T-cell (primary cell): ENCODE measurements around the gene KLHDC7A. TPM values are rescaled to one million over a fixed set of nuclear protein-coding genes. Genes with fewer than 3 reads are reported as not detected.

ENCODE experiments used
- ATAC-seq, 4 experiments: fragments of 200-7000 bp in 3 of 4; fragments of 150-1000 bp in 1 of 4; cut with Tn5 transposase; replicated peaks in 1 of 4; 1 replicate in 3 of 4; 2 replicates in 1 of 4; pipeline ENCODE4 v1.10.0; 2021; ENCODE audit warnings: moderate library complexity in 3 of 4, mild to moderate bottlenecking in 2 of 4, moderate number of reproducible peaks in 1 of 4
- CTCF ChIA-PET, 2 donors: fragments of 300-600 bp; sonication (Branson Sonifier 250); formaldehyde crosslinking; loops; one replicate each; lab custom pipeline; 2022; ENCODE audit warnings: antibody characterized with exemption in 2 of 2; lab: Charles Lee
- POLR2A ChIA-PET, 2 donors: fragments of 300-600 bp; sonication (Branson Sonifier 250); formaldehyde crosslinking; loops; one replicate each; lab custom pipeline; 2022; ENCODE audit warnings: antibody characterized with exemption in 2 of 2; lab: Charles Lee
- DNase-seq, 35 experiments: peaks; one replicate each; pipeline versions ENCODE4 v3.0.0 to v3.0.0-alpha.2; 2013 to 2023
- H3K27ac ChIP-seq: one replicate; pipeline ENCODE4 v1.5.1; 2013; ENCODE audit warnings: low read length
- H3K27me3 ChIP-seq, 2 experiments: replicated peaks in 1 of 2; 1 replicate in 1 of 2; 2 replicates in 1 of 2; pipeline versions ENCODE4 v1.6.1 to v1.7.0; 2013; ENCODE audit warnings: low read length in 1 of 2, mixed read lengths in 1 of 2; ENCODE audit not compliant: control insufficient read depth in 2 of 2, insufficient read depth in 2 of 2; ENCODE audit errors: extremely low read depth in 1 of 2
- H3K36me3 ChIP-seq, 2 donors: 1 replicate in 1 of 2; 2 replicates in 1 of 2; pipeline versions ENCODE4 v1.6.1 to v1.7.0; 2013; ENCODE audit warnings: low read length in 1 of 2; ENCODE audit not compliant: control insufficient read depth in 2 of 2, insufficient read depth in 1 of 2; ENCODE audit errors: extremely low read depth in 1 of 2
- H3K4me1 ChIP-seq, 2 experiments: 1 replicate in 1 of 2; 2 replicates in 1 of 2; pipeline versions ENCODE4 v1.6.1 to v1.7.0; 2013; ENCODE audit warnings: low read length in 2 of 2, mixed read lengths in 1 of 2; ENCODE audit not compliant: insufficient read depth in 2 of 2, control insufficient read depth in 1 of 2; ENCODE audit errors: extremely low read depth in 1 of 2
- H3K4me3 ChIP-seq, 2 donors: 1 replicate in 1 of 2; 2 replicates in 1 of 2; pipeline versions ENCODE4 v1.5.1 to v1.7.0; 2013; ENCODE audit warnings: mild to moderate bottlenecking in 2 of 2, low read length in 1 of 2, moderate library complexity in 1 of 2; ENCODE audit not compliant: control insufficient read depth in 1 of 2; ENCODE audit errors: extremely low read depth in 1 of 2
- H3K9me3 ChIP-seq: 2 replicates; pipeline ENCODE4 v1.7.0; 2013
- H3K27ac Mint-ChIP-seq, 2 donors: one replicate each; pipeline ENCODE4 v1.8.0; 2020 to 2021; ENCODE audit warnings: mild to moderate bottlenecking in 2 of 2, mixed read lengths in 2 of 2
- H3K27me3 Mint-ChIP-seq, 2 donors: one replicate each; pipeline ENCODE4 v1.8.0; 2021 to 2022; ENCODE audit warnings: mixed read lengths in 2 of 2
- H3K36me3 Mint-ChIP-seq: one replicate; pipeline ENCODE4 v1.8.0; 2021; ENCODE audit warnings: mixed read lengths
- H3K4me1 Mint-ChIP-seq, 3 donors: one replicate each; pipeline ENCODE4 v1.8.0; 2020 to 2022; ENCODE audit warnings: mixed read lengths in 3 of 3, mild to moderate bottlenecking in 1 of 3
- H3K4me3 Mint-ChIP-seq, 3 donors: one replicate each; pipeline ENCODE4 v1.8.0; 2020 to 2022; ENCODE audit warnings: mild to moderate bottlenecking in 3 of 3, mixed read lengths in 3 of 3, moderate library complexity in 3 of 3
- H3K9me3 Mint-ChIP-seq, 3 donors: one replicate each; pipeline ENCODE4 v1.8.0; 2020 to 2022; ENCODE audit warnings: mixed read lengths in 3 of 3
- whole genome bisulfite sequencing: methylation state at CpG from one replicate; pipeline ENCODE4 v1.1.5; 2013; ENCODE audit warnings: missing lambda C conversion rate; ENCODE audit not compliant: insufficient coverage; 5-methylcytosine and 5-hydroxymethylcytosine counted together
- total RNA-seq, 35 experiments: library from RNA in 6 of 35; stranded (reverse) in 6 of 35; fragments of 120-200 nt in 1 of 35; gene quantifications; one replicate each; pipeline versions ENCODE4 v1.2.1 to v1.2.4 and lab custom pipeline; 2013 to 2026

KLHDC7A gene
- total RNA-seq (not detected), total RNA-seq (lab: John Stamatoyannopoulos, UW) (0 to 0.09 (median 0) reads per million in 29 experiments)
- total RNA-seq (2013) = not detected

DNA sequence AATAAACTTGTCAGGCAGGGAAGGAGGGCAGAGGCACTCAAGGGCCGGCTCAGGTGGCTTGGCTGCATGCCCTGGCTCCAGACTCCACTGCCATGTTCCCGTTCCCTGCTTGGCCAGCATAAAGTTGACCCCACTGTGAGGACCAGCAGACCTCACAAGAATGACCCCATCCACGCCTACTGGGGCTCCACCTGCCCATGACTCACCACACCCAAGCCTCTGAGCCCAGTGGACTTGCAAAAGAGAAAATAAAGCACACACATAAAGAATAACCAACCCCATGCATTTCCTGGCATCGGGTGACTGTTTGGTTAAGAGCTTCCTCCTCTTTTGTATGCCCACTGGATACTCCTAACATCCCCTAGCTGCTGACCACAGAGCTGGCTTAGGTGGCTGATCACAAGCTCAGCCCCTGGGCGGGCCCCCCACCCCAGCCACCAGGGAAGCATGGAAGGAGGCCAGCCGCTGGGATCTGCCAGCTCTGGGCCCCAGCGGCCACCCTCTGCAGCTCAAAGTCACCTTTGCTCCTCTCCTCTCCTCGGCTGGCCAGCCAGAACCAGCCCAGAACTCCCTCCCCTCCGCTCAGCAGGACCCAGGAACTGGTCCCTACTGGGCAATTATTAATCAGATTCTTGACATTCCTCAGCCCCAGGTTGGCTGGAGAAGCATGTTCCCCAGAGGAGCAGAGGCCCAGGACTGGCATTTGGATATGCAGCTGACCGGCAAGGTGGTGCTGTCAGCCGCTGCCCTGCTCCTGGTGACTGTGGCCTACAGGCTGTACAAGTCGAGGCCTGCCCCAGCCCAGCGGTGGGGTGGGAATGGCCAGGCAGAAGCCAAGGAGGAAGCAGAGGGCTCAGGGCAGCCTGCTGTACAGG is at the start of gene KLHDC7A:
TSS of gene KLHDC7A (plus strand) at position 616 of the 875 bp plus-strand sequence. CDS start at position 668, 52 bp downstream.
- ATAC-seq (no peak), DNase-seq (no peak)
- 66% methylated on average over 12 of the region's 13 CpGs for WGBS
- H3K27ac ChIP-seq = no peak within 1 kb of the TSS
- no peaks in the 10 kb centered on the region for H3K4me1 ChIP-seq
- Mint-ChIP-seq H3K36me3 (no peaks in the 10 kb centered on the region), H3K27ac (no peak within 1 kb of the TSS), H3K27me3 (peaks cover 10 to 13% of the 10 kb centered on the region in 2 donors), H3K4me3 (no peak within 1 kb of the TSS), H3K9me3 (no peaks in the 10 kb centered on the region), H3K4me1 (peaks cover 0 to 15% (median 0%) of the 10 kb centered on the region in 3 donors)
- ChIA-PET CTCF (no interaction called here), POLR2A (no interaction called here)
- no peaks in the 10 kb centered on the region for H3K36me3 ChIP-seq
- H3K9me3 ChIP-seq = no peaks in the 10 kb centered on the region
- H3K4me3 ChIP-seq = no peak within 1 kb of the TSS
- peaks cover 0 to 33% of the 10 kb centered on the region in 2 experiments for H3K27me3 ChIP-seq

DNA sequence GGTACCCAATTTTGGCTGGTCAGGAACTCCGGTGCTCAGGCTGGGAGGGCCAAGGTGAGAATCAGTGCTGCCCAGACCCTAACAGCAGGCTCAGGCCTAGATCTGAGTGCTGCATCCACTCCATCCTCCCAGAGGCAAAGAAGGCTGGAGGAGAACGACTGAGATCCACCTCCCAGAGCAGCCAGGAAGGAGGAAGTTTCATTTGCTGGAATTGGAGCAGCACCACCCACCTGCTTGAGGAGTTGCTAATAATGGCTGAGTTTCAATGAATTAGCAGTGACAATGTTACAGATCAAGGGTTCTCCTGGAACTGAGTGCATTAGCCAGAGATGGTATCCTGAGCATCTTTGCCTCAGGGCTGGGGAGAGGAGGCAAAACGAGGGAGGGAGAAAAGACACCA is 46.7 kb upstream of the KLHDC7A start:
- ChIA-PET POLR2A (no interaction called here), CTCF (no interaction called here)
- Histone ChIP-seq H3K4me1 (no peaks in the 10 kb centered on the region), H3K36me3 (no peaks in the 10 kb centered on the region), H3K9me3 (no peaks in the 10 kb centered on the region), H3K27me3 (peaks cover 0 to 17% of the 10 kb centered on the region in 2 experiments), H3K27ac (no peak overlapping the region), H3K4me3 (no peak overlapping the region)
- Mint-ChIP-seq H3K9me3 (peaks cover 0 to 10% (median 4%) of the 10 kb centered on the region in 3 donors), H3K27me3 (peaks cover 28 to 36% of the 10 kb centered on the region in 2 donors), H3K4me3 (no peak overlapping the region), H3K27ac (no peak overlapping the region), H3K4me1 (no peaks in the 10 kb centered on the region), H3K36me3 (no peaks in the 10 kb centered on the region)
- DNase-seq = no peak
- 64% methylated on average over 2 of the region's 3 CpGs for WGBS
- no peak for ATAC-seq

DNA sequence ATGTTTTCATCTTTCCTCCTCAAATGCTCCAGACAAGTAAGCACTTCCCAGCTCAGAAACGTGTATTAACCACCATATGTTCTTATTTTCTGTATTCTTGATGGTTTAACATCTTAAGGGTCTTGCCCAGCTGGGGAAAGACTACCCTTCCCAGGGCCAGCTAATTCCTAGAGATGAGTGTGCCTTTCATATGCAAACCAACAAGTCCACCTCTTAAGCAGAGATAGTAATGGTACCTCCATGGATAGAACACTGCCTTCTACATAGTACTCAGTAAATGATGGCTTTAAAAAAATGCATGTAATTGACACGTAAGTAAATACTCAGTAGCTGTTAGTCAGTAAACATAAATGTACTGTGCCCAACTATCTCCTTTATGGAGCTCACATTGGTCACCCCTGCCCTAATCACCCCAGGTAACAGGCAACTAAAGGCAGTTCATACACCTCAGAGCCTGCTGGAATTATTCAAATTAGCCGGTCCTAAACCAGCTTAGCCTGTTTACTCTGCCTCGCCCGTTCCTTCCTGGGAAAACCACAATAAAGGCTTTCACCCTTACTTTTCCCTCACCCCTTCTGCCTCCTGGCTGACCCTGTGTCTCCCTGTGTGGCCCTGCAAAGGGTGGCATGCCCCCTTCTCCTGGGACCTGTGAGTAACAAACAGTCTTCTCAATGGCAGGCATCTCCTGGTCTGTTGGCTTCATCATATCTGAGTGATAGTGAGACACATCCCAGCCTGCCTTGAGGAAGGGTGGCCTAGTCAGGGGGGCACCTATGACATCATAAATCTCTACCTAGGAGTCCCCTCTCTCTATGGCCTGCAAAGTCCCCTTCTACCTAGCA is 40.1 kb upstream of the KLHDC7A start:
- POLR2A ChIA-PET = no interaction called here
- no peak overlapping the region for H3K27ac ChIP-seq
- H3K27me3 Mint-ChIP-seq = peaks cover 28 to 32% of the 10 kb centered on the region in 2 donors

DNA sequence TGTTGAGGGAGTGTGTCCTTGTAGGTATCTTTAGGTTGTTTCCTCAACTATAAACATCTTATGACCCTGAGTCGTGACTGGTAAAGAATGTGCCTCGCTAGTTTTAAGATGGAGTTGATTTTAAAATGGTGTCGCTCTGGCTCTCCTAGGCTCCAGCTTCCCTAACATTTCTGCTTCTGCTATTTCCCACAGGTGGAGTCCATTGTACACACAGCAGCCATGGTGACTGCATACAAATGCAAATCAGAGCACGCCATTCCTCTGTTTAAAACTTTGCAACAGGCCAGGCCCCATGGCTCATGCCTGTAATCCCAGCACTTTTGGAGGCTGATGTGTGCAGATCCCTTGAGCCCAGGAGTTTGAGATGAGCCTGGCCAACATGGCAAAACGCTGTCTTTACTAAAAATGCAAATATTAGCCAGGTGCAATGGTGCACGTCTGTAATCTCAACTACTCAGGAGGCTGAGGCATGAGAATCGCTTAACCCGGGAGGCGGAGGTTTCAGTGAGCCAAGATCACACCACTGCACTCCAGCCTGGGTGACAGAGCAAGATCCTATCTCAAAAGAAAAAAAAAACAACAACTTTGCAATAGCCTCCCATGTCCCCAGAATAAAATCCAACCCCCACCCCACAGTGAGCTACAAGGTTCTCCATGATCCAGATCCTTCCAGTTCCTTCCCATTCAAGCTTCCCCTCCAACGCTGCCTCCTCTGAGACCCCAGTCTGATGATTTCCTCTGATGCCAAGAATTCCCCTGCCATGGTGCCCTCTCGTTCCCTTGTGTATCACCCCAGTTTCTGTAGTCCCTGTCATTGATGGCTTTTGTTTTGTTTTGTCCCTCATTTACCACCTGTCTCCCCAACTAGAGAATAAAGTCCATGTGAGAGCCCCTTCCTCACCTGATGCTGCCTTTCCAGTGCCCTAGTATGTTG is 36.9 kb upstream of the KLHDC7A start:
- Mint-ChIP-seq H3K36me3 (no peaks in the 10 kb centered on the region), H3K4me1 (no peaks in the 10 kb centered on the region), H3K9me3 (peaks cover 0 to 5% (median 4%) of the 10 kb centered on the region in 3 donors), H3K27me3 (peaks cover 15 to 18% of the 10 kb centered on the region in 2 donors), H3K27ac (no peak overlapping the region), H3K4me3 (no peak overlapping the region)
- no peak overlapping the region for H3K4me3 ChIP-seq
- ChIA-PET POLR2A (no interaction called here), CTCF (no interaction called here)
- H3K36me3 ChIP-seq = no peaks in the 10 kb centered on the region
- WGBS = 78% methylated on average over 8 of the region's 11 CpGs
- H3K27ac ChIP-seq = no peak overlapping the region
- H3K27me3 ChIP-seq = peaks cover 0 to 24% of the 10 kb centered on the region in 2 experiments
- ATAC-seq (no peak), DNase-seq (no peak)
- H3K4me1 ChIP-seq = no peaks in the 10 kb centered on the region
- no peaks in the 10 kb centered on the region for H3K9me3 ChIP-seq

More for the DNA sequence above, 40.1 kb upstream of the KLHDC7A start:
- no peak for ATAC-seq
- Mint-ChIP-seq H3K36me3 (no peaks in the 10 kb centered on the region), H3K27ac (no peak overlapping the region), H3K4me1 (no peaks in the 10 kb centered on the region), H3K9me3 (peaks cover 0 to 2% (median 2%) of the 10 kb centered on the region in 3 donors), H3K4me3 (no peak overlapping the region)
- H3K27me3 ChIP-seq = peaks cover 0 to 15% of the 10 kb centered on the region in 2 experiments
- H3K4me1 ChIP-seq = no peaks in the 10 kb centered on the region
- CTCF ChIA-PET = no interaction called here
- DNase-seq = no peak
- H3K9me3 ChIP-seq = no peaks in the 10 kb centered on the region
- 40% methylated on average over 3 of the region's 5 CpGs for WGBS
- no peaks in the 10 kb centered on the region for H3K36me3 ChIP-seq
- H3K4me3 ChIP-seq = no peak overlapping the region

DNA sequence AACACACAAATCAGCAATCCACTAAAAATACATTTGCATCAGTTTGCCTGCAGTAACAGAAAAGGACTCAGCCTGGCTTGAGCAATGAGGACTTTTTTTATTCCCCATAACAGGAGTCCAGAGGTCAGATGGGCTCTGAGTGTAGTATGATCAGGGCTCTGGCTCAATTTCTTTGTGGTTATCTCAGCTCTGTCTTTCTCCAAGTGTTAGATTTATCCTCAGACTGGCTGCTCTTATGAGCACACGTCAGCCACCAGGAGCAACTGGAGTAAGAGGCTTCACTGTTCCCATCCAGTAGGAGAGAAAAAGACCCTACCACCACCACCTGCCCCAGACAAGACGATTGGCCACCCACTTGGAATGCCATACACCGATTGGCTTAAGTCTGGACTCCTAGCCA is 36.2 kb upstream of the KLHDC7A start:
- peaks cover 15 to 22% of the 10 kb centered on the region in 2 donors for H3K27me3 Mint-ChIP-seq
- no peaks in the 10 kb centered on the region for H3K36me3 ChIP-seq
- no peaks in the 10 kb centered on the region for H3K9me3 ChIP-seq
- H3K4me1 Mint-ChIP-seq = no peaks in the 10 kb centered on the region
- DNase-seq (no peak), ATAC-seq (no peak)
- no peaks in the 10 kb centered on the region for H3K36me3 Mint-ChIP-seq
- H3K9me3 Mint-ChIP-seq = peaks cover 0 to 5% (median 4%) of the 10 kb centered on the region in 3 donors
- no peak overlapping the region for H3K4me3 ChIP-seq
- peaks cover 0 to 22% of the 10 kb centered on the region in 2 experiments for H3K27me3 ChIP-seq
- H3K4me1 ChIP-seq = no peaks in the 10 kb centered on the region
- no peak overlapping the region for H3K4me3 Mint-ChIP-seq
- no peak overlapping the region for H3K27ac Mint-ChIP-seq
- ChIA-PET CTCF (no interaction called here), POLR2A (no interaction called here)
- H3K27ac ChIP-seq = no peak overlapping the region
- no CpG with 5 or more reads among the region's 3 CpGs for whole genome bisulfite sequencing
